Keratinocyte (primary cell): ENCODE data around the gene CASZ1. TPM values are rescaled to one million over a fixed set of nuclear protein-coding genes. Genes with fewer than 3 reads are reported as not detected.

Experiments used
- DNase-seq: peaks from one replicate; pipeline ENCODE4 v3.0.0-alpha.2; 2011; ENCODE audit warnings: low read depth, missing footprints, low spot score
- FAIRE-seq: peaks from 2 replicates; lab custom pipeline; 2011; peaks lifted over from hg19 to GRCh38; lab: Jason Lieb, UNC
- H2AFZ ChIP-seq: 2 replicates; pipeline ENCODE4 v1.6.0; 2012; ENCODE audit warnings: low read length, control low read depth, inconsistent platforms; ENCODE audit not compliant: control insufficient read depth
- H3K27ac ChIP-seq: 2 replicates; pipeline ENCODE4 v1.5.1; 2011; ENCODE audit warnings: low read length; ENCODE audit not compliant: control insufficient read depth, insufficient read depth
- H3K27me3 ChIP-seq: 3 replicates; pipeline ENCODE4 v1.6.0; 2011; ENCODE audit warnings: low read length; ENCODE audit not compliant: control insufficient read depth, insufficient read depth; ENCODE audit errors: extremely low read depth
- H3K36me3 ChIP-seq, 2 experiments: 2 replicates in 1 of 2; 3 replicates in 1 of 2; pipeline ENCODE4 v1.5.1; 2011; ENCODE audit warnings: low read length in 2 of 2, mild to moderate bottlenecking in 1 of 2; ENCODE audit not compliant: control insufficient read depth in 2 of 2, insufficient read depth in 2 of 2; ENCODE audit errors: extremely low read depth in 1 of 2
- H3K4me1 ChIP-seq: 3 replicates; pipeline ENCODE4 v1.5.1; 2011; ENCODE audit warnings: low read length; ENCODE audit not compliant: control insufficient read depth, insufficient read depth; ENCODE audit errors: extremely low read depth
- H3K4me2 ChIP-seq: 3 replicates; pipeline ENCODE4 v1.6.0; 2011; ENCODE audit warnings: low read depth, low read length; ENCODE audit not compliant: control insufficient read depth, insufficient read depth; ENCODE audit errors: extremely low read depth
- H3K4me3 ChIP-seq, 3 experiments: fragments of 200-600 bp in 1 of 3; sonication (generic) in 1 of 3; 2 replicates in 2 of 3; 3 replicates in 1 of 3; pipeline ENCODE4 v1.5.1; 2011 to 2016; ENCODE audit warnings: low read length in 3 of 3, mild to moderate bottlenecking in 3 of 3, control low read depth in 2 of 3, inconsistent platforms in 1 of 3, low read depth in 1 of 3, mixed read lengths in 1 of 3, mixed run types in 1 of 3, moderate library complexity in 1 of 3; ENCODE audit not compliant: control insufficient read depth in 2 of 3, insufficient read depth in 2 of 3; ENCODE audit errors: extremely low read depth in 1 of 3
- H3K79me2 ChIP-seq: 2 replicates; pipeline ENCODE4 v1.6.0; 2012; ENCODE audit warnings: low read length; ENCODE audit not compliant: control insufficient read depth, insufficient read depth
- H3K9ac ChIP-seq: 3 replicates; pipeline ENCODE4 v1.6.0; 2011; ENCODE audit warnings: low read length; ENCODE audit not compliant: control insufficient read depth, insufficient read depth; ENCODE audit errors: extremely low read depth
- H3K9me1 ChIP-seq: 3 replicates; pipeline ENCODE4 v1.6.0; 2011; ENCODE audit warnings: low read length; ENCODE audit not compliant: control insufficient read depth, insufficient read depth; ENCODE audit errors: extremely low read depth
- H3K9me3 ChIP-seq: 2 replicates; pipeline ENCODE4 v1.5.1; 2012; ENCODE audit warnings: low read depth, low read length; ENCODE audit not compliant: control insufficient read depth
- H4K20me1 ChIP-seq: 3 replicates; pipeline ENCODE4 v1.6.0; 2011; ENCODE audit warnings: low read length; ENCODE audit not compliant: control insufficient read depth, insufficient read depth; ENCODE audit errors: extremely low read depth
- EZH2 ChIP-seq: IDR thresholded peaks from one replicate; pipeline ENCODE4 v1.6.1; 2012; ENCODE audit warnings: inconsistent platforms, mild to moderate bottlenecking, low read length, moderate library complexity
- dilution Hi-C: fragments of 300-500 bp; cut with MboI; formaldehyde crosslinking; loops from one replicate; pipeline ENCODE4 v1.7.0; 2020; ENCODE audit warnings: low sequenced_read_pairs; ENCODE audit not compliant: extremely low pct_ligation_motif_present
- polyA plus RNA-seq, 5 experiments: library from polyadenylated mRNA; depleted of rRNA in 3 of 5; stranded (reverse) in 3 of 5; stranded (forward) in 1 of 5; unstranded in 1 of 5; fragments of >200 nt; gene quantifications; 1 replicate in 1 of 5; 2 replicates in 3 of 5; 3 replicates in 1 of 5; pipeline versions ENCODE4 v1.2.1 to v1.2.3, GENCODE V29; 2011 to 2012; ENCODE audit warnings: missing spikeins in 2 of 5, low read depth in 1 of 5, low replicate concordance in 1 of 5
- TF ChIP-seq, protein P1 (sequence below), 3 experiments: IDR thresholded peaks in 1 of 3; conservative IDR thresholded peaks in 1 of 3; optimal IDR thresholded peaks in 1 of 3; 2 replicates in 2 of 3; 3 replicates in 1 of 3; pipeline versions ENCODE3 to v1.5.1; 2011; ENCODE audit warnings: low read length in 3 of 3, mild to moderate bottlenecking in 3 of 3, moderate library complexity in 2 of 3, control low read depth in 1 of 3, inconsistent platforms in 1 of 3; ENCODE audit not compliant: insufficient read depth in 2 of 3; ENCODE audit errors: extremely low read depth in 1 of 3

CASZ1 gene
- polyA plus RNA-seq, 1 donor (not counting 4 experiments of a cell fraction or from before 2014, with no cell fraction given), result 2.8 TPM

- H3K27ac ChIP-seq, result no peak overlapping the region
- dilution Hi-C loops, result no loop called here
- no peaks in the 10 kb centered on the region for H3K79me2 ChIP-seq
- H3K4me3 ChIP-seq, result no peak overlapping the region
- no peak overlapping the region for H3K4me2 ChIP-seq
- no peaks in the 10 kb centered on the region for H3K9me3 ChIP-seq
- H3K36me3 ChIP-seq, result peaks cover 0 to 5% of the 10 kb centered on the region in 2 experiments
- DNase-seq (no peak), FAIRE-seq (no peak)
- H4K20me1 ChIP-seq, result no peaks in the 10 kb centered on the region
- no peaks in the 10 kb centered on the region for H3K4me1 ChIP-seq
- TF ChIP-seq EZH2, result no peak
- TF ChIP-seq, protein P1, sequence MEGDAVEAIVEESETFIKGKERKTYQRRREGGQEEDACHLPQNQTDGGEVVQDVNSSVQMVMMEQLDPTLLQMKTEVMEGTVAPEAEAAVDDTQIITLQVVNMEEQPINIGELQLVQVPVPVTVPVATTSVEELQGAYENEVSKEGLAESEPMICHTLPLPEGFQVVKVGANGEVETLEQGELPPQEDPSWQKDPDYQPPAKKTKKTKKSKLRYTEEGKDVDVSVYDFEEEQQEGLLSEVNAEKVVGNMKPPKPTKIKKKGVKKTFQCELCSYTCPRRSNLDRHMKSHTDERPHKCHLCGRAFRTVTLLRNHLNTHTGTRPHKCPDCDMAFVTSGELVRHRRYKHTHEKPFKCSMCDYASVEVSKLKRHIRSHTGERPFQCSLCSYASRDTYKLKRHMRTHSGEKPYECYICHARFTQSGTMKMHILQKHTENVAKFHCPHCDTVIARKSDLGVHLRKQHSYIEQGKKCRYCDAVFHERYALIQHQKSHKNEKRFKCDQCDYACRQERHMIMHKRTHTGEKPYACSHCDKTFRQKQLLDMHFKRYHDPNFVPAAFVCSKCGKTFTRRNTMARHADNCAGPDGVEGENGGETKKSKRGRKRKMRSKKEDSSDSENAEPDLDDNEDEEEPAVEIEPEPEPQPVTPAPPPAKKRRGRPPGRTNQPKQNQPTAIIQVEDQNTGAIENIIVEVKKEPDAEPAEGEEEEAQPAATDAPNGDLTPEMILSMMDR (optimal IDR thresholded peaks at IDR 0.05 in 1 of 3, IDR thresholded peaks at IDR 0.05 in 1 of 3, conservative IDR thresholded peaks at IDR 0.05 in 1 of 3; ENCODE audit: extremely low read depth in 1 of 3, insufficient read depth in 2 of 3, low read length in 3 of 3), result no peak
- H3K9me1 ChIP-seq, result no peaks in the 10 kb centered on the region
- no peak overlapping the region for H3K9ac ChIP-seq
- H3K27me3 ChIP-seq, result no peaks in the 10 kb centered on the region
- no peak overlapping the region for H2AFZ ChIP-seq
Measured at GRCh38 chr1:10709646-10710045, 86.8 kb downstream of the CASZ1 start.

- Histone ChIP-seq H3K79me2 (no peaks in the 10 kb centered on the region), H4K20me1 (no peaks in the 10 kb centered on the region), H3K9me1 (no peaks in the 10 kb centered on the region), H3K4me2 (no peak overlapping the region), H3K36me3 (peaks cover 0 to 5% of the 10 kb centered on the region in 2 experiments), H3K4me3 (no peak overlapping the region), H3K9ac (no peak overlapping the region), H3K9me3 (no peaks in the 10 kb centered on the region), H3K4me1 (no peaks in the 10 kb centered on the region), H2AFZ (no peak overlapping the region), H3K27me3 (no peaks in the 10 kb centered on the region), H3K27ac (no peak overlapping the region)
- dilution Hi-C loops, result no loop called here
- FAIRE-seq, result no peak
- TF ChIP-seq EZH2, result no peak
- TF ChIP-seq, protein P1 (optimal IDR thresholded peaks at IDR 0.05 in 1 of 3, IDR thresholded peaks at IDR 0.05 in 1 of 3, conservative IDR thresholded peaks at IDR 0.05 in 1 of 3; ENCODE audit: extremely low read depth in 1 of 3, insufficient read depth in 2 of 3, low read length in 3 of 3), result no peak
- DNase-seq, result no peak
Measured at GRCh38 chr1:10709165-10709564, 87.3 kb downstream of the CASZ1 start.
